GM19467 (cell line): ENCODE measurements around the gene ARV1.
"Not testable (repeated sequence)": the region's sequence is repeated elsewhere in the genome, so short reads cannot be mapped to it uniquely, and the experiment has no call there.

Experiments
- ATAC-seq: cut with Tn5 transposase; IDR thresholded peaks from one replicate; pipeline ENCODE4 v1.9.1; 2021; ENCODE audit warnings: mild to moderate bottlenecking, moderate library complexity; ENCODE audit not compliant: unreplicated experiment

Gene ARV1

GRCh38 chr1:231040800-231041718 is 62.2 kb downstream of the ARV1 start:
- ATAC-seq, result no peak

- ATAC-seq, result no peak
Observed at GRCh38 chr1:231041719-231042261, 62.9 kb downstream of the ARV1 start.

- no peak for ATAC-seq
Observed at GRCh38 chr1:231044588-231044987, 65.7 kb downstream of the ARV1 start.

- ATAC-seq, result no peak
Observed at GRCh38 chr1:231045286-231045685, 66.4 kb downstream of the ARV1 start.

GRCh38 chr1:231045921-231046729 is 67.2 kb downstream of the ARV1 start:
- ATAC-seq, result not testable (repeated sequence)

GRCh38 chr1:231046730-231047395 is 68.0 kb downstream of the ARV1 start:
- no peak for ATAC-seq

- ATAC-seq, result not testable (repeated sequence)
Observed at GRCh38 chr1:231047529-231047928, 68.6 kb downstream of the ARV1 start.

GRCh38 chr1:231048419-231048818 is 69.5 kb downstream of the ARV1 start:
- ATAC-seq, result not testable (repeated sequence)

- ATAC-seq, result no peak
Observed at GRCh38 chr1:231049121-231049979, 70.5 kb downstream of the ARV1 start.
